H1 (cell line): Measurements from ENCODE around the gene DUSP7. TPM values are rescaled to one million over a fixed set of nuclear protein-coding genes. Genes with fewer than 3 reads are reported as not detected.

ENCODE experiments used
- CTCF ChIA-PET: fragments of 300-600 bp; sonication (Branson Sonifier 250); formaldehyde crosslinking; loops from one replicate; lab custom pipeline; 2021; ENCODE audit not compliant: partially characterized antibody; lab: Charles Lee
- POLR2A ChIA-PET: fragments of 300-600 bp; sonication (Branson Sonifier 250); formaldehyde crosslinking; loops from one replicate; lab custom pipeline; 2021; ENCODE audit warnings: inconsistent platforms; ENCODE audit not compliant: partially characterized antibody; lab: Charles Lee
- DNase-seq, 2 experiments: peaks; one replicate each; pipeline versions ENCODE4 v3.0.0 to v3.0.0-alpha.2; 2010 to 2022; ENCODE audit warnings: low spot score in 2 of 2, low read depth in 1 of 2, mixed read lengths in 1 of 2
- FAIRE-seq: peaks from 2 replicates; lab custom pipeline; 2011; peaks lifted over from hg19 to GRCh38; lab: Jason Lieb, UNC
- H2AFZ ChIP-seq: 2 replicates; pipeline ENCODE4 v1.8.1; 2012; ENCODE audit warnings: low read length, inconsistent platforms
- H2AK5ac ChIP-seq: 2 replicates; pipeline ENCODE4 v1.6.1; 2013; ENCODE audit warnings: low read depth, low read length
- H2BK120ac ChIP-seq: replicated peaks from 2 replicates; pipeline ENCODE3; 2013; ENCODE audit warnings: low read depth, low read length, inconsistent platforms
- H2BK12ac ChIP-seq: 2 replicates; pipeline ENCODE4 v1.6.1; 2013; ENCODE audit warnings: low read depth, low read length
- H2BK15ac ChIP-seq: 2 replicates; pipeline ENCODE4 v1.6.1; 2013; ENCODE audit warnings: low read length
- H2BK20ac ChIP-seq: 2 replicates; pipeline ENCODE4 v1.6.1; 2013; ENCODE audit warnings: low read length
- H2BK5ac ChIP-seq: 2 replicates; pipeline ENCODE4 v1.6.1; 2013; ENCODE audit warnings: low read depth, low read length
- H3K14ac ChIP-seq: 2 replicates; pipeline ENCODE4 v1.6.1; 2013; ENCODE audit warnings: inconsistent platforms; ENCODE audit not compliant: insufficient read length
- H3K18ac ChIP-seq: 2 replicates; pipeline ENCODE4 v1.6.1; 2013; ENCODE audit warnings: low read length; ENCODE audit errors: extremely low read depth
- H3K23ac ChIP-seq: 2 replicates; pipeline ENCODE4 v1.6.1; 2013; ENCODE audit warnings: inconsistent platforms; ENCODE audit not compliant: insufficient read length
- H3K23me2 ChIP-seq: 2 replicates; pipeline ENCODE4 v1.6.1; 2013; ENCODE audit warnings: low read depth, low read length
- H3K27ac ChIP-seq: 2 replicates; pipeline ENCODE4 v1.6.1; 2011; ENCODE audit warnings: low read depth, low read length, inconsistent platforms
- H3K27me3 ChIP-seq, 4 experiments: replicated peaks in 1 of 4; 1 replicate in 1 of 4; 2 replicates in 3 of 4; pipeline versions ENCODE4 v1.6.1 to v1.8.1; 2011 to 2013; ENCODE audit warnings: low read length in 3 of 4, mild to moderate bottlenecking in 3 of 4, inconsistent platforms in 2 of 4, mixed read lengths in 2 of 4, moderate library complexity in 1 of 4; ENCODE audit not compliant: control insufficient read depth in 3 of 4, insufficient read depth in 3 of 4; ENCODE audit errors: extremely low read depth in 1 of 4
- H3K36me3 ChIP-seq, 4 experiments: 2 replicates each; pipeline versions ENCODE4 v1.6.1 to v1.8.1; 2011 to 2013; ENCODE audit warnings: mild to moderate bottlenecking in 4 of 4, low read length in 3 of 4, moderate library complexity in 2 of 4, control low read depth in 1 of 4, inconsistent platforms in 1 of 4; ENCODE audit not compliant: insufficient read depth in 4 of 4, control insufficient read depth in 2 of 4
- H3K4ac ChIP-seq: replicated peaks from 2 replicates; pipeline ENCODE3; 2013; ENCODE audit warnings: low read length, low read depth, mixed read lengths, inconsistent platforms; ENCODE audit not compliant: insufficient read length
- H3K4me1 ChIP-seq, 4 experiments: replicated peaks in 1 of 4; 1 replicate in 1 of 4; 2 replicates in 3 of 4; pipeline versions ENCODE4 v1.6.1 to v1.8.1; 2011 to 2013; ENCODE audit warnings: low read length in 3 of 4, inconsistent platforms in 2 of 4, mixed read lengths in 1 of 4; ENCODE audit not compliant: insufficient read depth in 4 of 4, control insufficient read depth in 3 of 4
- H3K4me2 ChIP-seq, 2 experiments: 2 replicates each; pipeline versions ENCODE4 v1.6.1 to v1.8.1; 2011 to 2013; ENCODE audit warnings: low read depth in 2 of 2, low read length in 2 of 2, control low read depth in 1 of 2, inconsistent platforms in 1 of 2, mild to moderate bottlenecking in 1 of 2; ENCODE audit not compliant: insufficient read depth in 1 of 2
- H3K4me3 ChIP-seq, 4 experiments: fragments of 200-600, 300-600 bp in 1 of 4; sonication (generic), shearing (Covaris generic), sonication (Bioruptor Twin) in 1 of 4; 2 replicates each; pipeline versions ENCODE4 v1.5.1 to v1.8.1; 2011 to 2016; ENCODE audit warnings: low read length in 4 of 4, low read depth in 3 of 4, control low read depth in 2 of 4, inconsistent platforms in 2 of 4, mild to moderate bottlenecking in 2 of 4, mixed read lengths in 1 of 4, moderate library complexity in 1 of 4; ENCODE audit not compliant: insufficient read depth in 2 of 4; ENCODE audit errors: extremely low read depth in 1 of 4
- H3K56ac ChIP-seq: replicated peaks from 2 replicates; pipeline ENCODE3; 2013; ENCODE audit warnings: low read depth, mild to moderate bottlenecking, mixed read lengths, low read length, inconsistent platforms; ENCODE audit not compliant: insufficient read length
- H3K79me1 ChIP-seq: 2 replicates; pipeline ENCODE4 v1.6.1; 2013; ENCODE audit warnings: low read depth, low read length, control low read depth
- H3K79me2 ChIP-seq, 2 experiments: 2 replicates each; pipeline versions ENCODE4 v1.6.1 to v1.8.1; 2012 to 2013; ENCODE audit warnings: low read length in 2 of 2, mild to moderate bottlenecking in 2 of 2, inconsistent platforms in 1 of 2; ENCODE audit not compliant: insufficient read depth in 2 of 2, control insufficient read depth in 1 of 2
- H3K9ac ChIP-seq, 4 experiments: replicated peaks in 1 of 4; 1 replicate in 1 of 4; 2 replicates in 3 of 4; pipeline versions ENCODE4 v1.6.1 to v1.8.1; 2011 to 2013; ENCODE audit warnings: low read depth in 3 of 4, low read length in 3 of 4, control low read depth in 2 of 4, mild to moderate bottlenecking in 2 of 4, moderate library complexity in 2 of 4, inconsistent platforms in 1 of 4; ENCODE audit errors: extremely low read depth in 1 of 4
- H3K9me3 ChIP-seq, 2 experiments: 2 replicates each; pipeline versions ENCODE4 v1.6.1 to v1.8.1; 2012 to 2013; ENCODE audit warnings: mild to moderate bottlenecking in 2 of 2, moderate library complexity in 2 of 2, control low read depth in 1 of 2, inconsistent platforms in 1 of 2, low read depth in 1 of 2, low read length in 1 of 2, mixed read lengths in 1 of 2; ENCODE audit not compliant: insufficient read depth in 2 of 2
- H4K20me1 ChIP-seq, 2 experiments: replicated peaks in 1 of 2; 2 replicates each; pipeline versions ENCODE3 to v1.8.1; 2011 to 2013; ENCODE audit warnings: inconsistent platforms in 2 of 2, low read length in 2 of 2, mild to moderate bottlenecking in 1 of 2; ENCODE audit not compliant: insufficient read depth in 2 of 2, control insufficient read depth in 1 of 2
- H4K5ac ChIP-seq: 2 replicates; pipeline ENCODE4 v1.6.1; 2013; ENCODE audit warnings: low read length, low read depth, mixed read lengths, inconsistent platforms; ENCODE audit not compliant: insufficient read length
- H4K8ac ChIP-seq: 2 replicates; pipeline ENCODE4 v1.8.0; 2013; ENCODE audit warnings: mild to moderate bottlenecking, moderate library complexity, low read length, inconsistent platforms; ENCODE audit not compliant: insufficient read depth; ENCODE audit errors: extremely low read depth
- H4K91ac ChIP-seq: replicated peaks from 2 replicates; pipeline ENCODE3; 2013; ENCODE audit warnings: low read length, mixed read lengths, inconsistent platforms; ENCODE audit not compliant: insufficient read length
- BACH1 ChIP-seq: IDR thresholded peaks from 2 replicates; pipeline ENCODE4 v1.6.1; 2012; ENCODE audit warnings: low read length, improper control_type of control experiment
- CBX8 ChIP-seq: fragments of 300-800, 300-1000 bp; sonication (generic); IDR thresholded peaks from 2 replicates; pipeline ENCODE4 v1.7.1; 2016; ENCODE audit warnings: low read depth, low read length, borderline replicate concordance
- EZH2 ChIP-seq: fragments of 200-600 bp; sonication (generic); IDR thresholded peaks from 2 replicates; pipeline ENCODE4 v1.7.1; 2012; ENCODE audit warnings: low read depth, mild to moderate bottlenecking, moderate library complexity, low read length, inconsistent platforms; ENCODE audit not compliant: severe bottlenecking
- KDM4A ChIP-seq: IDR thresholded peaks from one replicate; pipeline ENCODE4 v1.7.1; 2012; ENCODE audit warnings: low read depth, mild to moderate bottlenecking, moderate library complexity, low read length, inconsistent platforms; ENCODE audit not compliant: severe bottlenecking
- NANOG ChIP-seq: IDR thresholded peaks from 2 replicates; pipeline ENCODE4 v1.6.1; 2011; ENCODE audit warnings: low read length, low read depth, mild to moderate bottlenecking, inconsistent platforms; ENCODE audit not compliant: insufficient read depth, poor library complexity, severe bottlenecking
- PHF8 ChIP-seq: fragments of 200-600 bp; sonication (generic); conservative IDR thresholded peaks from 2 replicates; pipeline ENCODE4 v1.7.1; 2012; ENCODE audit warnings: low read depth, mild to moderate bottlenecking, inconsistent platforms, low read length, moderate library complexity
- RXRA ChIP-seq: IDR thresholded peaks from 2 replicates; pipeline ENCODE4 v1.6.1; 2011; ENCODE audit warnings: low read depth, mild to moderate bottlenecking, low read length, moderate library complexity; ENCODE audit not compliant: insufficient read depth
- SAP30 ChIP-seq: fragments of 300-600 bp; sonication (generic); IDR thresholded peaks from 2 replicates; pipeline ENCODE4 v1.7.1; 2012; ENCODE audit warnings: low read length, moderate library complexity, mild to moderate bottlenecking, inconsistent platforms; ENCODE audit not compliant: insufficient read depth, insufficient replicate concordance
- TBP ChIP-seq: IDR thresholded peaks from 2 replicates; pipeline ENCODE4 v1.6.1; 2011; ENCODE audit warnings: low read depth, low read length, improper control_type of control experiment
- WGBS, 2 experiments: shearing (Covaris generic) in 1 of 2; methylation state at CpG; one replicate each; pipeline versions ENCODE4 v1.1.6 to v1.1.7; 2013 to 2015; ENCODE audit warnings: low lambda C conversion rate in 2 of 2, mixed read lengths in 2 of 2, inconsistent platforms in 1 of 2, low coverage in 1 of 2, missing lambda C conversion rate in 1 of 2; ENCODE audit not compliant: insufficient replicate concordance in 2 of 2, insufficient coverage in 1 of 2, insufficient read length in 1 of 2; ENCODE audit errors: extremely low coverage in 1 of 2, missing lambda C conversion rate in 1 of 2; 5-methylcytosine and 5-hydroxymethylcytosine counted together
- polyA plus RNA-seq, 7 experiments: library from polyadenylated mRNA; depleted of rRNA in 3 of 7; stranded (reverse) in 5 of 7; unstranded in 2 of 7; fragments of >200 nt in 5 of 7; fragments of 200-250 nt in 2 of 7; gene quantifications; 1 replicate in 5 of 7; 2 replicates in 1 of 7; 4 replicates in 1 of 7; pipeline versions ENCODE4 v1.2.1 to v1.2.3, GENCODE V29; 2011 to 2013; ENCODE audit warnings: missing spikeins in 2 of 7, mixed read lengths in 2 of 7
- total RNA-seq: library from RNA; stranded (reverse); fragmentation: NEBNext Ultra II Directional; extraction: Animal tissue kit (Norgen Biotek cat#: 25700); gene quantifications from 2 replicates; pipeline ENCODE4 v1.2.1, GENCODE V29; 2021
- TF ChIP-seq, protein P1 (sequence below): IDR thresholded peaks from 2 replicates; pipeline ENCODE4 v1.6.1; 2012; ENCODE audit warnings: inconsistent platforms

The DUSP7 gene
- total and polyA plus RNA-seq, 2 of the 8 experiments (the other 6 are each of a cell fraction or from before 2014, with no cell fraction given) = 19.4 to 24.9 TPM

DNA sequence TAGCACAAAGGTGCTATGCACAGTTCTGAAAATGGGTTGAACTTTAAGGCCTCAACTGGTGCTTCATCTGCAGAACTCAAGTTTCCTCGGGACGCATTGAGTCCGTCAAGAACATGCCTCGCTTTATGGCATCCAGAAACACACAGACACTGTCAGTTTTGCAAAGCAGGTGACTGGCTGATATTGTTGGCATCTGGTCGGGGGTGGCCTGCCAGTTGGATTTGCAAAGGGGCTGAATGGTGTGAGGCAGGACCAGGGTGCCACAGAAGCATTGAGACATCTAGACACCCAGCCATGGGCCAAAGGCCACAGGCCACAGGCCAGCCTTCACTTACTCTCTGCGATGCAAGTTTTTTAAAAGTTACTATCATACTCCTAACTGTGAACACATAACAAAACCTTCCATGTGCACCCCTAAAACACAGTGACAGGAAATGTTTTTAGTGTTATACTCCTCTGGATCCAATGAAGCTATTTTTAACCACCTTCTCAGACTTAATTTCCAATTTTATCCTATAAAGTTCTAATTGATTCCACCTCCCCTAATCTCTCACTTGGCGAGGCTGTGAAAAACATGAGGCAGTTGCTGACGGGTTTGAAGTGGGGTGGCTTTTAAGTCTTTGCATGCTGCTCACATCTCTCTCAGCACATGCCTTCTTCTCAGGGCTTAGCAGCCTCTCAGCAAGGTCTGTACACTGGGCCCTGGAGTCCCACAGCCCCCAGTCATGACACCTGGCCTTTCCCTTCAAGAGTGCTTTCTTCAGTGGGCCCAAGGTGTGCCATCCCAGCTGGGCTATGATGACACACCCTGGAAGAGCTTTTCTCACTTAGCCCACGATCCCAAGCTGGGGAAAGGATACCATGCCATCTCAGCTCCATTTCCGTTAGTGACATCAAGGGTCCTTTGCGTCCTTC is 38.5 kb upstream of the DUSP7 start:
- WGBS, 2 experiments = 94% methylated on average over 11 of the region's 11 CpGs; no CpG with 5 or more reads in 1 of the 2 experiments
- FAIRE-seq = no peak
- CTCF ChIA-PET = interaction anchor here (1.0 to 1.6 kb wide), 8 partner anchors 28 to 94 kb away, joined by 3 to 6 read pairs (median 4); no protein-coding TSS in a partner anchor
- TF ChIP-seq KDM4A = no peak
- TF ChIP-seq PHF8 = no peak
- TF ChIP-seq, protein P1, sequence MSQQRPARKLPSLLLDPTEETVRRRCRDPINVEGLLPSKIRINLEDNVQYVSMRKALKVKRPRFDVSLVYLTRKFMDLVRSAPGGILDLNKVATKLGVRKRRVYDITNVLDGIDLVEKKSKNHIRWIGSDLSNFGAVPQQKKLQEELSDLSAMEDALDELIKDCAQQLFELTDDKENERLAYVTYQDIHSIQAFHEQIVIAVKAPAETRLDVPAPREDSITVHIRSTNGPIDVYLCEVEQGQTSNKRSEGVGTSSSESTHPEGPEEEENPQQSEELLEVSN = no peak
- no peak for TF ChIP-seq BACH1
- no peak for TF ChIP-seq EZH2
- no peak for TF ChIP-seq TBP
- TF ChIP-seq CBX8 = no peak
- TF ChIP-seq RXRA = no peak
- no peak for TF ChIP-seq NANOG
- TF ChIP-seq SAP30 = no peak

More for the DNA sequence above, 38.5 kb upstream of the DUSP7 start:
- Histone ChIP-seq H2AK5ac (no peak overlapping the region), H4K5ac (no peak overlapping the region), H3K56ac (no peak overlapping the region), H3K9ac (no peak overlapping the region), H3K4ac (no peak overlapping the region), H4K91ac (no peak overlapping the region), H3K79me2 (no peaks in the 10 kb centered on the region), H3K79me1 (no peaks in the 10 kb centered on the region), H4K20me1 (peaks cover 0 to 2% of the 10 kb centered on the region in 2 experiments), H2BK20ac (no peak overlapping the region), H3K36me3 (peaks cover 5 to 19% (median 12%) of the 10 kb centered on the region in 4 experiments; a peak in 5 of 8 replicates), H2BK5ac (no peak overlapping the region), H2BK120ac (no peak overlapping the region), H3K18ac (no peak overlapping the region), H3K4me3 (no peak overlapping the region), H3K4me1 (no peaks in the 10 kb centered on the region), H2BK12ac (no peak overlapping the region), H3K23me2 (no peaks in the 10 kb centered on the region), H3K9me3 (no peaks in the 10 kb centered on the region), H3K14ac (no peak overlapping the region), H4K8ac (no peak overlapping the region), H3K4me2 (no peak overlapping the region), H3K27me3 (no peaks in the 10 kb centered on the region), H2BK15ac (no peak overlapping the region), H3K23ac (no peak overlapping the region), H3K27ac (no peak overlapping the region), H2AFZ (no peak overlapping the region)
- POLR2A ChIA-PET = interaction anchor here (1.0 to 1.1 kb wide), 2 partner anchors 11 to 82 kb away, joined by 3 to 4 read pairs; no protein-coding TSS in a partner anchor
- no peak for DNase-seq
